C1 segment of cervical spinal cord (tissue), 14 donors: ENCODE measurements around the gene SUGP1.
A peak's percentile ranks its signal among the peaks of the same experiment; 100 is the strongest.

Experiments
- DNase-seq, 14 donors: peaks; one replicate each; lab custom pipeline; 2025; lab: John Stamatoyannopoulos, UW

The SUGP1 gene

DNA sequence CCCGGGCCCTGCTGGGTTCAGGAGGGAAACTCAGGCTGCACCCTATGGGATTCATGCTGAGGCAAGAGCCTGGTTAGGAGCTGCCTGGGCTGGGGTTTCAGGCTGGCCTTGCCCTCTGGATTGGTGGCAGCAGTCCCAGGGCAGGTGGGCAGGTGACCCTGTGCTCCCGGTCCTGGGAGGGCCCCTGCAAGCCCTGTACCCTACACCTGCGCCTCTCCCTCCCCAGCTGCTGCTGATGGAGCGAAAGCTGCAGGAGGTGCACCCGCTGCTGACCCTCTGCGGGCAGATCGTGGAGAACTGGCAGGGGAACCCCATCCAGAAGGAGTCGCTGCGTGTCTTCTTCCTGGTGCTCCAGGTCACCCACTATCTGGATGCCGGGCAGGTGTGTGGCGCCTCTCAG is 20.7 kb upstream of the SUGP1 start:
- no peak for DNase-seq

DNA sequence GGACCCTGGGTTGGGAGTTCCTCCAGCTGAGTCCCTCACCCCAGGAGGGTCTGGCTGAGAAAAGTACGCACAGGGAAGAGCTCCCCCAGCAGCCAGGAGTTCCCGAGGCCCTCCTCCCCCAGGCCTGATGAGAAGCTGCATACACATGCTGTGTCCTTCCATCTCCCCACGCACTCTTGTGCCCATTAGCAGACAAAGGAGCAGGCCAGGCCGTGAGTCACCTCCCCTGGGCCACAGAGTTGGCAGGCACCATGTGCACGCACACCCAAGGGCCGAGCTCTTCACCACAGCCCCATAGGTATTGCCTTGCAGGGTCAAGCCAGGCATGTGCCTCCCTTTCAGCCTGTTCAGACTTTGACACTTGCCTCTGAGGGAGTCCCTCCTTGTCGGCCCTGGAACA is 17.8 kb upstream of the SUGP1 start:
- no peak for DNase-seq

DNA sequence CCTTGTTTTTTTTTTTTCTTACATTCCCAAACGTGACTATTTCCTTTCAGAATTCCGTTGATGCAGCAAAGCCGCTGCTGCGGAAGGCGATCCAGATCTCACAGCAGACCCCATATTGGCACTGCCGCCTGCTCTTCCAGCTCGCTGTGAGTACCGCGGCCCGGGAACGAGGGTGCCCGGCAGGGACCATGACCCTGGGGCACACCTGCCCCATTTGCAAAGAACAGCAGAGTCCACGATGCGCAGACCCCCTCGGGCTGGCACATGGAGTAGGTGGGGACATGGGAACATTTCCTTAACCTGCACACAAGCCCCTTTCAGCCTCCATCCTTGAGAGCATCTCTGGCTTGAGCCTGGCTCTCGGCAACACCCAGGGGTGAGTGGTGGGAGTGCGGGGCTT is 16.8 kb upstream of the SUGP1 start:
- DNase-seq = no peak

DNA sequence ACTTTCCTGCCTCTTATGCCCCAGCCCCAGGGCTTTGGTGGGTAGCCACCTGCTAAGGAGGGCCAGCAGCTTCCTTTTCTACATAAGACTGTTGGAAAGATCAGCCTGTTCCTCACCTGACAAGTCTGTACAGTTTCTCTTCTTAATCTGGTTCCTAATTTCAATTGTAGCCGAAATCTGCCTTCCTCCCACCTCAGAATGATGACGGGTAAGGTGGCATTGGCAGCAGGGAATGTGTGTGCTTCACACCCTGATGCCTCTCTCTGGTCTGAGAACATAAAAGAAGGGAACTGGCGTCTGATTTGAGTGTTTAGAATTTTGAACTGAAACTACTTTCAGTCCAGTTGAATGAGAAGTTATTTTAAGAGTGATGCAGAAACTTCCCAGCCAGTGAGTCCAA is 16.3 kb upstream of the SUGP1 start:
- DNase-seq = no peak

DNA sequence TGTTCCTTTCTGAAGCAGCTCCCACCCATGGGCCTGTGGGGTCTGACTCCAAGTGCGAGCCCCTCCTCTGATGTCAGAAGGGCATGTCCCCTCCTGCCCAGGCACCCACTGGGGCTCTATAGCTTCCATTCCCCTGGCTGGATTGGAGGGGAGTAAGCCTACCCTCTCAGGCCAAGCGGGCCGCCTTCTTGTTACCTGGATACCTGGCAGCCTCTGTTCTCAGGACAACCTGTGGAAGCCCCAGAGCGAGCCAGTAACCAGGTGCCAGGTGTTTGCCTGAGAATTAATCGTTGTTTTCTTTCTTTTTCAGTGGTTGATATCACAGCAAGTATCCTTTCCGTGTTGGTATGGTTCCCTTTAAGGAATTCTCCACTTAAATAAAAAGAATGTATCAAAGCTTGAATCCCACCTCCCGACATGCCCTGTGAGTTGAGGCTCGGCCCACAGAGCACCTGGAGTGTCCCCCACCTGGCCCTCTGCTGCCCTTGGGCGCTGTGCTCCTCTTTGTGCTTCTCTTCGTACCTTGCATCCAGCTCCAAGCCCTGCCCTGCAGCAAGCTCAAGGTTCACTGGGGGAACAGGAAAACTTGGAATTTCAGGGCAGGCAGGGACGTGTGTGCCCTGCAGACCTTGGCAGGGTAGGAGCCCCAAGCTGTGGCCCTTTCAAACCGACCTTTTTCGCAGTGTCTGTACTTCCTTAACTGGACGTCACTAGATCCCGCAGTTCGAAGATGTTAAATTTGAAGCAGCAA is 15.3 kb upstream of the SUGP1 start:
- no peak for DNase-seq

DNA sequence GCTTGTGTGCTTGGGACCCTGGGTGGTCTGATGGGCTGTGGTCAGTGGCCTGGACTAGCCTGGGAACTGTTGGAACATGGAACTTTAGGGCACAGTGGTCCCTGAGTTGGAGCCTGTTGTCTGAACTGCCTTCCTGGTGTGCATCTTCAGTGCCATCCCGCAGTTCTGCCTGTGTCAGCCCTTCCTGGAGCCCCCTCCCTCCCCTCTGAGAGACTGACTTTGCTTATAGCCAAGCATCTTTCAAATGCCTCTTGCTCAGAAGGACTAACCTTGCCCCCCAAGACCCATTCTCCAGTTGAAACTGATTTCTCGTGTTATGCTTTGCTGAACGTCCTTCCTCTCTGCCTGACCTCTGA is 14.7 kb upstream of the SUGP1 start:
- DNase-seq = no peak

DNA sequence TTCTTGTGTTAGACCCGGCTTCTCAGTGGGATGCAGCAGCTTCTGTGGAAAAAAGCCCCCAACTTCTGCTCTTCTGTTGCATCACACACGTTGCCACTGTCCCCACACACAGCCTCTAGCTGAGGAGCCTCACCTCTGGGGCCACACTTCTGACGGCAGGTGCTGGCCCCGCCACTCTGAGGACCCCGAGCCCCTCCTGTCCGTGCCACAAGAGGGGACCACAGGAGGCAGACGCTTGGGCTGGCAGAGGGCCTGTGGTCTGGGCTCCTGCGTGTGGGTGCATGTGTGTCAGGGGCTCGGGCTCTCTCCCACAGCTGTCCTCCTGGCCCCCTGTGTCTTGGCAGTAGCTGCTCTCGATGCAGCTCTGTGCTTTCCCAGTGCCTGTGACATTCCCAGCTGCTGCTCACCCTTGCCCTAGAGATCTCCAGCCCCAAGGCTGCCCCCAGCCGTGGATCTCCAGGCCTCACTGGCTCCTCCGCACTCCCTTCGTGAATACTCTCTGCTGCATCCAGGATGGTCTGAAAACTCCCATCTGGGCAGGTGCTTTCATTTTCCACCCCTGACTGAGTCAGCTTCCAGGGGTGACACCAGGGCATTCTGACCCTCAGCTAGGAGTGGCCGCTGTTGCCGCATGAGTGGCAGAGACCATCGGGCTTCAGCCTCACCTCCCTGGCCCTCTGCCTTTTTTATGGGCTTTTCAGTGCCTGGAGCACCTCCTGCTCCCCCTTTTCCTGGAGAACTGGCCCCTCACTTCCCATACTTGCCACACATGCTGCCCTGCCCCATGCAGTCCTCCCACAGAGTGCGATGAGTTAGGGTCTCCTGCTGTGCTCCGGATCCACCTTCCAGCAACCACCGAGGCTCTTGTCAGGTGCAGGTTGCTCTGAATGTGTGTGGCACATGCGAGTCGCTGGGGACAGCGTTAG is 14.0 kb upstream of the SUGP1 start:
- peak in 1 of 14 donors; percentile 15 for DNase-seq

DNA sequence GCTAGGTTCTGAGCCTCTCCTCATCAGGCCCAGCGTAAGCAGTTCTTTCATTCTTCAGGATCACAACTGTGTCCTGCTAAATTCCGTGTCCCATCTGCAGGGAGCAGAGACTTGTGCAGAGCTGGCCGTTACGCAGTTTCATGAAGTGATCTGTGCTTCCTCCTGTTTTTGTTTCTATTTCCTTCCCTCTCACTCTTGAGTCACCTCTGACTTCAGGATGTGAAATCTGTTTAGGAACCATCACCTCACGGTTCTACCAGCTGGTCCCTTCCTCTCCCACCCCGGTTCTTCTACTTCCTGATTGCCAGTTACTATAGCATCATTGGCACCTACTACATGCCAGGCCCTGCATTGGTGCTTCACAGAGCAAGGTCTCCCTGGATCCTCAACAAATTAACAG is 8.8 kb upstream of the SUGP1 start:
- DNase-seq = no peak

DNA sequence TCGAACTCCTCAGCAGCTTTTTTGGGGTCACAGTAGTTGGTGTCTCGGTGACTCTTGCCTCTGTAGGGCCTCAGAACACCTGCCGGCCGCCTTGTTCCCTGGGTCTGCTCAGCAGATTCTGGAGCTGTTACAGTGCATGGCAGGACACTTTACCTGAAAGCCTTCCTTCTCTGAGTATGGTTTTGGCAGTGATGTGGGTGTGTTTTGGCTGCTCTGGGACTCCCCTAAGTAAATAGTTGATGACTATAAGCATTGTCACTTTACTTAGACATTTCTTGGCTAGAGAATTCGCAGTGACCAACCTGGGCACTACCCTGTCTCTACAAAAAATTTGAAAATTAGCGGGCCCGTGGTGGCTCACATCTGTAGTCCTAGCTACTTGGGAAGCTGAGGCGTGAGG is 7.4 kb upstream of the SUGP1 start:
- no peak for DNase-seq

DNA sequence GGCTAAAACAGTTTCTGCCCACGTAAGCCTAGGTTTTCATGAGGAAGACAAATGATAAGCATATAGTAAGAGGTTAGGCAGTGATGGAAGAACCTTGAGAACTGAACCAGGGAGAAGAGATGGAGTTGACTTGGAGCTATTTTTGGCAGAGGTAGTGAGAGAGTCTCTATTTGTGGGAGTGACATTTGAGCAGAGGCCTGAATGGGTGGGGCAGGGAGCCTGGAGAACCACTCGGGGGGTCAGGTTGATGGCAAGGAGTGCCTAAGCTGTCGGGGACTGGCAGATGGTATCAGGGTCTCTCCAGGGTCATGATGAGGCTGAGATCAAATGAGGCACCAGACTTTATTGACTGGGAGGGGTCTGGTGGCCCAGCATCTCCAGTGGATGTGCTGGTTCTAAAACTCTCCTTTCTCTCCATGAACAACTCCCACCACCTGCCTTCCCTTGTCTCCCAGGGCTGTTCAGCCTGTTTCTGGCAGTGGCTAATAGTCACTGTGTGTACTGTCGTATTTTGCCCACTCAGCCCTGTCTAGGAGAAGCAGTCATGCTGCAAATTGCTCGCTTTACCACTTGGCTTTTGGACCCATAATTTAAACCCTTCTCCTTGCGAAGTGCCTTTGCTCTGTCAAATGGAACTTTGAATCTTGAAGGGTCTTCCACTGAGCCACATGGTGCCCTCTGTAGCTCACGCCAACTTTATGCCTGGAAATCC is 3.9 kb upstream of the SUGP1 start:
- DNase-seq = no peak

DNA sequence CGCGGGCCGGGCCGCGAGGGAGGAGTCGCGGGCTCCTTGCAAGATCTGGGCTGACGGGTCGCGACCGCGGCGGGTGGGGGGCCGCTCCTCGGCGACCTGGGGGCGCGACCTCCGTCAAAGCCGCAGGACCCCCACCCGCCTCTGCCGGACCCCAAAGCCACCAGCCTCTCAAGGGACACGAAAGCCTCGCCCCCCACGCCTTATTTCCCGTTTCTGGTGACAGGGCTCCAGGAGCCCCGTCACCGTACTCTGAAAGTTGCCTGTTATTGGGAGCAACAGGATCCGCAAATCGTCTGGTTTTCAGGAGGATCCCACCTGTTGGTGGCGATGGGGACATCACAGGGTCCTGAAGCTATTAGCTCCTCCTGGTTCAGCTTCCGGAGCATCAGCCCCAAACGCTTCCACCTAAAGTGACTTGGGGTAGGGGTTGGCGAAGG is 850 bp upstream of the SUGP1 start:
- peak in 3 of 14 donors; percentile 6 to 48 (median 39) for DNase-seq

DNA sequence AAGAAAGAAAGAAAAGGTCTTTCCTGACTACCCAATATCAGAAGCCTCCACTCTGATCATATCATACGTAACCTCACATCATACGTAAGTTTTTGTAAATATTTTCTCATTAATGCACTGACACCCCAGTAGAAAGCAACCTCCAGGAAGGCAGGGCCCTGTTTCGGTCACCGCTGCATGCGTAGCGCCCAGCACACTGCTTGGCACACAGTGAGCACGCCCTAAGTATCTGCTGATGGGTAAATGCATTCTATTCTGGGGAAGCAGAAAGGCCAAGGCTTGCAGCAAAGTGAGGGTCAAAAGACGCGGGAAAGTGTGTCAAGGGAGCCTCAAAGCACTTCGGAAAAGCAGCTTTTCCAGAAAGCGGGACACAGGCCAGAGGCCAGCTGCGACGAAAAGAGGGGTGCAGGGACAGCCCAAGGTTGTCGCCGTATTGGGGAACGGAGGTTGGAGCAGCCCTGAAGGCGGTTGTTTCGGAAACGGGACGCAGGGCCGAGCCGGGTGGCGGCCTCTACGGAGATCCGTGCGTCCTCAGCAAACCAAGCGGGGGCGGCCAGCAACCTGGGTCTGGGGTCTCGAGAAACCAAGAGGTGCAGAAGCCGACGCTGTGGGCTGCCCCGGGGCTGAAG is 463 bp downstream of the SUGP1 start:
- DNase-seq = no peak

DNA sequence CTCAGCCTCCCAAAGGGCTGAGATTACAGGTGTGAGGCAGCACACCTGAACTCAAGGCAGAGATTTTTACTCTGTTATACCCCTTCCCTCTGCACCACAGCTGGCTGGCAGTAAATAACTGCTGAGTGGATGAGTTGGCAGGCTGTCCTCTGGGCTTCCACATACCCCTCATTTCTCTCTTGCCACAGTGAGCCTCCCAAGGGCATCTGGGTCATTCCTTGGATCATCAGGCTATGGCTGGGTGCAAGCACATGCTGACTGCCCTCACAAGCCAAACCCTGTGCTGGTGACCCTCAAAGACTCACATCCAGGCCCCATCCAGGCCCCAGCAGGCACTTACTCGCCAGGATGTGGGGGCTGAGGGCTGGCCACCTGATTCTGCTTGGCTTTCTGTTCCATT is 4.2 kb downstream of the SUGP1 start:
- DNase-seq = no peak

DNA sequence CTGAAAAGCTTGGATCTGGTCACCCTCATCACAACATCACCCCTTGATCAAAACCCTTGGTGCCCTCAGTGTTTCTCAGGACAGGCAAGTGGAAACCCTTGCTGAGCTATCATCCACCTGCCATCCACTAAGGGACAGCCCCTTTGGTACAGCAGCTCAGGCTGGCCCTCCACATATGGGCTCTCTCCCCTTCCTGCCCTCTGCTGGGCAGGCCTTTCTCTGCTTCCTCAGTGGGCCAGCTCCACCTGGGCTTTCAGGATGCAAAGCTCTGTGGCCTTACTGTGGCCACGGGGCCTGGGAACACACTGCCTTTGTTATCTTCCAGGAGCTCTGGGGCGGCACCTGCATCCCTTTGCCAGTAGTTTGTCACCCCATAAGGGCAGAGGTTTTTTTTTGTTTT is 4.9 kb downstream of the SUGP1 start:
- DNase-seq = no peak

DNA sequence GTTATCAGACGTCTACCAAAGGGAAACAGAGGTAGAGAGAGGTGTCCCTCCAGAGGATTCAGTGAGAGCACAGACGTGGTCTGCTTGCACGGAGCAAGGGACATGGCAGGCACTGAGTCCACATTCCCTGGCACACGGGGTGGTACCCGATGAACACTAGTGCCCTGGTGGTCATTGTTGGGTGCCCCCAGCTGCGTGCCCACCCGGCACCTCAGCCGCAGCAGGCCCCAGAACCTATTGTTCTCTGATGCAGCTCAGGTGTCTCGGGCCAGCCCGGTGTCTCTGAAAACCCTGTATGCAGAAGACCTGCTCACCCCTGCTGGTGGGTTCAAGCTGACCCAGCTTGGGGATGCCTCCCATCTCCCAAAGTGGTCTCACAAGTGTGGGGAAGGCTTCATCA is 11.9 kb downstream of the SUGP1 start:
- DNase-seq = no peak

DNA sequence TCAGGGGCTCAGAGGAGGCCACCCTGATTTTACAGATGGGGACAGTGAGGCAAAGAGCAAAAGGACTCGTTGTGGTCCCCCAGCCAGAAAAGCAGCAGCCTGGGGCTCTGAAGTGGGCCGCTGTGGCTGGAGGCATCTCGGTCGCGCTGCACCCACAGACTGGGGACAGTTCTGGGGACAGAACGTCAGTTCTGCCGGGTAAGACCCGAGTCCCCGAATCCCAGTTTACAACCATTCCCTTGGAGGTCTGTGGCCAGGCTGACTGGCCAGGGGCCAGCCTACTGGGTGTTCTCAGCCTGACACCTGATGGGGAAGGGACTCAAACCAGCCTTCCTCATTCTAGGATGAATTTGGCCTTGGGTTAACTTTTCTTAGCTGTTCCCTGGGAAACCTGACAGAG is 14.1 kb downstream of the SUGP1 start:
- no peak for DNase-seq

DNA sequence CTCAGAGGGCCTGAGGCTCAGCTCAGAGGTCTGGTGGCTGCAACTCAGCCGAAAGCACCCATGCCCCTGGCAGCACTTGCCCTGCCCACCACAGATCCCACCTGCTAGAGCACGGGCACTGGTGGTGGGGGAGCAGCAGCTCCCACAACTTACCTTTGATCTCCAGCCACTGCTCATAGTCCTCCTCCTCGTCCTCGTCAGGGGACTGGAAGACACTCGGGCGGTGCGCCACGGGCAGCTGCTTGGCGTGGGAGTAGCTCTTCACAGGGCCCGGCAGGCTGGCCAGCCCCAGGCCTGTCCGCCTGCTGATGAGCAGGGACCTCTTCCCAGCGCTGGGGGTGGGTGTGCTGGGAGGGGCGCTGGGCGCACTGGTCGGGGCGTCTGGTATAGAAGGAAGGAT is 14.6 kb downstream of the SUGP1 start:
- DNase-seq = no peak

DNA sequence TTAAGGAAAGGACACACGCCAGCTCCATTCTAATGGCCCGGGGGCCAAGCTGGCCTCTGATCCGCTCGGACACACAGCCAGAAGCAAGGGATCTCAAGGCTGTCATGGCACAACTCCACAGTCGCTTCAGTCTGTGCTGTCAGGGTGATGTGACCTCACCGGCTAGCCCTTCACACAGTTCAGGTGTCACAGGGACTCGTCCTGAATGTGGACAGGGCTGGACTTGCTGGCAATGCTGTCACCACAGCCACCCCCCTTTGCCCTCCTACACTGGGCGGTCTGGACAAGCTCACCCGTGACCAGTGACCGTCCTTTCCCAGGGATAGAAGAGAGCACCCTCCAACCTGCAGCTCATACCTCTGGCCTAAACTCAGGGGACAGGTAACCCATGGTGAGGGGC is 15.2 kb downstream of the SUGP1 start:
- DNase-seq = peak in 1 of 14 donors; percentile 34

DNA sequence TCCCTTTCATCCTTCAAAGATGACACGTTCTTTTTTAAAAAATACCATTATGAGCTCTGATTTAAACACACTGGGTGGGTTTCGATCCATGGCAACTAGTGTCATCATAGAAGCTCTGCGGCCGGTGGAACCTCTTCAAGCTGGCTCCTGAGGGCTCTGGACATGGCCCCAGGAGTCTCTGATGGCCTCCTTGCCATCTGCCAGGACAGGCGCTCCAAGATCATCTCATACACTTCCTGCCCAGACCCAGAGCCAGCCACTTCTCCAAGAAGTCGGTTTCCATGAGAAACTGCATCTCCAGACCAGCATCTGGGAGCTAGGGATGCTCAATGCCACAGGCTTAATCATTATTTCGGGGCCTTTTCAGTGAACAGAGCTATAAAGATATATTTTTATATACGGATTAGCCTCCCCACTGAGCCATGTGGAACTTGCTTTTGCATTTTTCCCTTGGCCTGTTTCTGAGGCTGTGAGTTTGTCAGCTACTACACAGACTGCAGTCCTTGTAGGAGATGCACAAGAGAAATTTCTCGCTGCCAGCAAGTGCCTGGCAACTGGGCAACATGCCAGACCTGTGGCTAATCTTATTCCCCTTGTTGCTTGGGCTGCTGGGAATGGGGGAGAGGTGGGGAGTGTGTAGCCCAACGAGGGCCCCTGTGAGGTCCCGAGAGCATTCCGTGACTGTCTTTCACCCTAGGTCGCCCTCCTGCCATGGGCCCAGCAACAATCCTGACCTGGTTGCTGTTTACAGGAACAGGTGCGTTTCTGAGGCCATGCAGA is 15.9 kb downstream of the SUGP1 start:
- DNase-seq = peak in 5 of 14 donors; percentile 0 to 53 (median 19)

DNA sequence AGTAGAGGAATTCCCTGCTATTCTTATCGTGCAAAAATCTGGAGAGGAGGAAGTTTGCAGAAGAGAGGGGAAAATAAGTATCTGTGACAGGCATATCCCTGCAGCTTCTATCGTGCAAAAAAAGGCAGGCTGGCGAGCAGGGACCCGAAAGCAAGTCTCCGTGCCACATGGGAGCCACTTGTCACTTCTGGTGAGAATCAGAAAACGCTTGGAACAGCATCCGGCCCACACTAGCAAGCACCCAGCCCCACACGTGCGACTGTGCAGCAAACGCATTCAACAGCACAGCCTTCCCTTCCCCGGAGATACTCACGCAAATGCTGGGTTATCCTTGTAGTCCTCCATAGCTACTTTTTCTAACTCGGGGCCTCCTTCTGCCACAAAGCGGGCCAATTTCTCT is 16.9 kb downstream of the SUGP1 start:
- no peak for DNase-seq

DNA sequence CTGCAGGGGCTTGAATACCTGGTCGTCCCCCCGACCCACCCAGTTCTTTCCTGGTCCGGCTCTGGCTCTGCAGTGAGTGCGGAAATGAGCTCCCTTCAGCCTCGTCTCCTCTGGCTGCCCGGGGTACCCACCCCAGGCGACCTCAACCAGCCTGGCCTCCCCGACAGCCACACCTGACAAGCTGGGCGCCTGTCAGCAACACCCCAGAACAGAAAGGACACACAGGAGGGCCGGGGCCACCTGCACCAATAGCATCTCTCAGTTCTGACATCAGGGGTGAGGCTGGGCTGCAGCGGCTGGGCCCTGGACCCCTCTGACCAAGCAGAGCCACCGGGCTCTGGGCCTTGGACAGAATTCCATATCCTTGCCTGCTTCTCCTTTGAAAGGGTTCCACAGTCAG is 19.7 kb downstream of the SUGP1 start:
- no peak for DNase-seq
